CD4-positive, alpha-beta T cell treated with Interleukin-6 for 4 hours (primary cell): Measurements from ENCODE around the gene HS6ST3.

ENCODE experiments used
- DNase-seq: peaks from one replicate; pipeline ENCODE4 v3.0.0-alpha.2; 2020; ENCODE audit warnings: mixed read lengths

HS6ST3 gene

DNA sequence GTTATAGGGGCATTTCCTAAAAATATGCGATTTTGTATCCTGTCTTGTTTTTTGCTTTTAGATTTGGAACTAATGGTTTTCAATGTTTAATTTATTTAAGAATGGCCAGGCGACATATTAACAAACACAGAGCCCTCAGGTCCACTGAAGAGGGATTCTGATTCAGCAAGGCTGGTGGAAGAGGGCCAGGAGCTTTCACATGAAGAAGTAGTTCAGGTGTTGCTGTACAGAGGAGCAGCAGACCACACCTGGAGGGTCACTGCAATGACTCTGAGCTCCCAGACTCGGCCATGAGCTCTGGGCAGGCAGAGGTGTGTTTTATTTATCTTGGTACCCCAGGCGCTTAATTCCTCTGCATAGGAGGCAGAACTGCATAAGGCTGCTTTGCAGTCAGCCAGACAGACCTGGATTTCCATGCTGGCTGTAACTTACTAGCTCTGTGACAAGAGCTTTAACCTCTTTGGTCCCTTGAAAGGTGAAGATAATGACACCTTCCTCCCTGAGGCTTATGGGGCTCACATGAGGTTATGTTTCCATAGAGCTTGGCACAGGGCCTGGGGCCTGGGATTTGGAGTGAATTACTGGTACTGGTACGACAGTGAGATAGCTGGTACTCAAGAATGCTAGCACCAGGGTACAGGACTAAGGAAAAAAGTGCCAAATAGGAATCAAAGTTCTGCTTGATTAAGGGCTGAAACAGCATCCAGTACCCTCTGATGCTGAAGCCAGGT, 719.6 kb downstream of the HS6ST3 start:
- no peak for DNase-seq

DNA sequence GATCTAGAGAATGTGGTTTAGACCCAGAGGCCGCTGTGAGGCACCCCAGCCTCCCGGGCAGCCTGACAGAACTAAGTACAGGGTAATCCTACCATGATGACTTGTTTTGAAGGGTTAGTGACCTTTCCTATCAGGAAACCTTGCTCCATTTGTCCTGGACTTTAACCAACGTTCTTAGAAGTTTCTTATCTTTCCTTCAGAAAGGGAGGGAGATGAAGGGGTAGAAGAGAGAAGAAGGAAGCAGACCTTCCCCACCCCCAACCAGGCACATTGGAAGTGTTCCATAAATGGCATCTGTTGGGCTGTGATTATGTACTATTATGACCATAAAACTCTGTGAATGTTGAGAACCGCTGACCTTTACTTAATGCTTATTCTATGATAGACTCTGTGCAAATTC, 720.2 kb downstream of the HS6ST3 start:
- DNase-seq, result no peak

DNA sequence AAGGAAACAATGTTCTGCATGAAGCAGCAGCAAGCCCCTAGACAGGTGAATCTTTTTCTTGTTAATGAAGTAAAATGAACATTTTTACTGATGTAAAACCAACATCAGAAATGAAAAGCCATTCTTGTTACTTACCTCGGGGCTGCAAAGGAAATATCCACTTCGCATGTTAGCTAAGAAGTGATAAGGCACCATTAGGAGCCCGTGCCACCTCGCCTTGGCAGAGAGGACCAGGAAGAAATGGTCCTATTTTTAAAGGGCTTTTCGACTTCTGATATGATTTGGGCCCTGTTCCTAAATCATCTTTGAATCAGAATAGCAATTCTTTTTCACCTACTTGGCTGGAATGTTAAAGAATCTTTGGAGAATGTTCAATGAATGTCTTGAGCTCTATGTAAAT, 721.1 kb downstream of the HS6ST3 start:
- no peak for DNase-seq

DNA sequence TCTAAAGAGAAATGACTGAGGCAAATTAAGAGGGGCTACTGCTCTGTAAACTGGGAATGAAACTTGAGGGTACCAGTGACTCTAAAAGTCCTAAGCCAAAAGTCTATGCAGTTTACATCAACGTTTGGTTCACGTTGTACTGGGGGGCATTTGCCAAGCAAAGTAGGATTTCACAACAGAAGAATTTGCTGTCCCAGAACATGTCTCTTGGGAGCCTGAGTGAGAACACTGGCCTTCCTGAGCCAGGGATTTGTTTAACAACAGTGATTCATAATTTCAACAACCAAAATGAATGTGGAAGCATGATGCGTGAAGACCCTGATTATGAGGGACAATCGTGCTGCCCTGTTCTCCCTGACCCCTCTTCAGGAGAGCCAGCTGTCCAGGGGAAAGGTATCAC, 726.4 kb downstream of the HS6ST3 start:
- no peak for DNase-seq

DNA sequence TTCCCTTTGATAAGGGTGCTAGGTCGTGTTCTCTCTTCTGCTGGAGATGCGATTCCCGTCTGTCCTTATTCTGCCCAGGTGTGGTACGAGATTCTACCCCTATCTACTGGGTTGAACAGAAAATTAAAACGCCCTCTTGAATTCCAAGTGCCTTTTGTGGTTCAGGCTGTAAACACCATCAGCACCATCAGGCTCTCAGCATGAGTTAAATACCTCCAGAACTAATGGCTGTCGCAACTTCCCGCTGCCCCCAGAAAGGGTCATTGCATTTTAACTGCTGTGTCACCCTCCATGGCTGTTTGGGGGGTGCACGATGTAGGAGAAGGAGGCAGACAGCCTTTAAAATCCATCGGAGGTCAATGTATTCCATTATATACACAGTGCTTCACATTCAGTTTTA, 727.0 kb downstream of the HS6ST3 start:
- no peak for DNase-seq

DNA sequence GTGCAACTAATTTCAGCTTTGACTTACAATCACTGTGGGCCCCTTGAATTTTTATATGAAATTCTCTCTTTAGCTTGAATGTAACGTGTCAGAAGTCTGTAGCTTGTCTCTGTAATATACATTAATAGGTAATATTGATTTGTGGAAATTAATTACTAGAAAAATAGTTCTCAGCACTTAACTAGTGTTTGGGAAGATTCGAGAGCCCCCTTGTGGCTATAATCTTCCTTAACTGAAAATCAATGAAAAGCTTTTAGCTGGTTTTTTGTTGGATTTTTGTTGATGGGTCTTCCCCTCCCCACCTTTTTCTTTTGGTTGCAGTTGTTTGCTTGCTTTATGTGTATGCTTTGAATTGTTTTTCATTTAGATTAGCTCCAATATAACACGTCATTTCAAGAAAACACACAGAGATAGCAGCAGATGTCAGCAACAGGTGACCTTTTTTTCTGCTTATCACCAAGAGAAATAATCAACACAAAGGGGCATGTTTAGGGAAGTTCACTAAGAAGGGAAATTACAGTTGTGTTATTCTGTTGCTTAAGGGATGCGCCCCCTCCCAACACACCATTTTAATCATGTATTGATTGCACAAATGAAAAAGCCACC, 727.5 kb downstream of the HS6ST3 start:
- no peak for DNase-seq

DNA sequence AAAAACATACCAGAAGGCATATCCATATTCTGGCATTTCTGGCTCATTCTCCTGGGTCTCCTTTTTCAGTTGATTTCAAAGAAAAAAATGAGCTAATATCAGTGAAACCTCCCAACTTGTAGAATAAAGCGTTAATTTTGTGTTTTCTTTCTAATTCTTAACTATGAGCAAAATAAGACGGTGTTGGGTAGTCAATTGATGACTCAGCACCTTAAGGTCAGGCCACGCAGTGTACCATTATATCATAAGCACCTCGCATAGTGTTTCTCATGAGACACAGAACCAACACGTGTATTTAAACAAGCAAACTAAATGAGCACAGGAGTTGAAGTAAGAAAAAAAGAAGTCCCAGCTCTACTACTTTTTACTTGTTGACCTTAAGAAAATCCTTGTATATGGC, 729.5 kb downstream of the HS6ST3 start:
- DNase-seq, result no peak

DNA sequence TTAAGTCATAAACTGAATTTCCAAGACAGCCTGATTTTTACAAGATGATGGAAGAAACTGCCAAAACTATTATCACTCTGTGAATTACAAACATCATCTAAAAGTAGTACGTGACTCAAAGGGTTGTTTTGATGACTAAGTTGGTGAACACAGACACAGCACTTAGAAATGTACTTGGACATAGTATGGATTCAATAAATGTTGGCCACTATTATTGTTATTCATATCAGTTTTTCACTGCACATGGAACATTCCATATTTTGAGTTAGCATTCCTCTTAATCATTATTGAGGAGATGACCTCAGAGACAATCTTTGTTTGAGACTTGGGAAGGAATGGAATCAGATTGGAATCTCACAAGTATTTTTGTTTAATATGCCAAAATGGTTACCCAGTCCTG, 731.5 kb downstream of the HS6ST3 start:
- DNase-seq, result no peak

DNA sequence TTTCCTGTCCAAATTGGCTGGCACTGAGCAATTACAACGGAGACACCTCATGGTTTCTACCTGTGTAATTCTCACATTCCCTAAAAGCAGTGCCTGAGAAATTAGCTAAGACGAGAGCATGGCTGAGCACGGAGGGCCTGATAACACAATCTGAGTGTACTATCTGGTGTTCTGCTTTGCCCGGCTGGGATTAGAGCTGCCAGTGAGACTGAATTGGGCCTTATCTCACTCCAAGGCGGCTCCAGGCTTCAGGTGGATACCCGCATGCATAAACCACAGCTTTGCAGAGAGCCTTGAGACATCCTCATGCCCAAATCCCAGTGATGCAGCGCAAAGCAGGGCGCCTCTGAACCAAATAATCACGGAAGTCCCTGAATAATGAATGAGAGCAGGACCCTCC, 732.1 kb downstream of the HS6ST3 start:
- no peak for DNase-seq

DNA sequence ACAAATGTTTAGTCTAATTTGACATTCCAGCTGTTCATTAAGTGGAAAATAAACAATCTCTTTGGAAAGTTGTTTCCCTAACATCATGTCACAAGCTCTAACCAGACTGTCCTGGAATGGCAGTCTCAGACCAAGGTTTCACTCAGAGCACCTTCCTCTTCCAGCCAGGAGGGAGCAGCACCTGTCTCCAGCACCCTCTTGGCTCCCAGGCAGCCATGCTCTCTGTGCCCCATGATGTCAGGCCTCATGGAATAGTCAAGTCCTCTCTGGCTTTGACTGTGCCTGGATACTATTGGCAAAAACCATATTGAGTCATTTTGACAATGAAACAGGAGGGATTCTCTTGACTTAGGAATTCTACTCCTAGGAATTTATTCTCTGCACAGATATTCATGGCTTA, 733.0 kb downstream of the HS6ST3 start:
- no peak for DNase-seq

DNA sequence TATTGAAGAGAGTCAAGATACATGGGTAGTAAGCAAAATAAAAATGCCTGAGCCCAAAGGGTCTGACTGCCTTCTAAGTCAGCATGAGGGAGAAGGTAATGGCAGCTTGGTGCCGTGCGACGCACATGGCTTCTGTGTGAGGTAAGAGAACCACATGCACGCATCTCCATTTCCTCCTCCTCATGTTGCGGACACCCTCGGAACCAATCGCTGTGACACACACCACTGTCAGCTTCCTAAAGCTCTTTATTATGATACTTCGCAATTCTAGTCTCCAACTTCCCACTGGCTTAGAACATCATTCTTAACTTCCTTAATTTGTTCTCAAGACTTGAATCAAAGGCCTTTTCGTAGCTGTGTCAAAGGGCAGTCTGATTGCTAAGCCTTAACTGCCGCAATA, 734.2 kb downstream of the HS6ST3 start:
- no peak for DNase-seq

DNA sequence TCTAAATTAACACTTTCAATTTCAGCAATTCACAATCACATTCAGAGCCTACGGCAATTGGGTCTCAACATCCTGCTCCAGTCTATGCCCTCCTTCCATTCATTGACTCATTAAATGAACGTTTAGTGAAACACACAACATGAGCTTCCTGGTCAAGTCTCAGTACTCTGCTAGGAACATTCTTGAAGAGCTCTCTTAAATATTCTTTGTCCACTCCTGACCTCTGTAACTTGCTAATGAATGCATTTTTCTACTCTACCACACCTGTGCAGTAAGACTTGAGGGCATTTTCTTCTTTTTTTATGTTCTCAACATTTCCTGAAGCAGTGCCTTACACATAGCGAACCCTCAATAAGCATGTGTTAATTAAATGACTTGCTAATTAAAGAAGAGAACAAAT, 735.7 kb downstream of the HS6ST3 start:
- no peak for DNase-seq

DNA sequence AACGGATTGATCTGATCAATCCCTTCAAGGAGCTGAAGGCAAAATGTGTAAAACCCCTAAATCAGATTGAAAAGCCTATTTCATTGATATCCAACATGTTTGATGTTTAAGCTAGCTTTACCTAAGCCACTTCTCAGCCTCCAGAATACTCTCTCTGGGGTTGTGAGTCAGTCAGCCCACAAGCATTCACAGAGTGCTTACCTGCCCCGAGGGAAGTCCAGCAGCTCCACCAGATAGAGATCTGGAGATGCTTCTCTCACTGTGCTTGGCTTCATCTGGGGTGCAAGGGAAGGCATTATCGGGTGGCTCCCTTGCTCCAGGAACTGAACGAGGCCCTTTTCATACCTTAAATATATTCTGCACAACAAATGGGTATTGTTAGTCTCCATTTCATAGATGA, 744.7 kb downstream of the HS6ST3 start:
- DNase-seq, result no peak

DNA sequence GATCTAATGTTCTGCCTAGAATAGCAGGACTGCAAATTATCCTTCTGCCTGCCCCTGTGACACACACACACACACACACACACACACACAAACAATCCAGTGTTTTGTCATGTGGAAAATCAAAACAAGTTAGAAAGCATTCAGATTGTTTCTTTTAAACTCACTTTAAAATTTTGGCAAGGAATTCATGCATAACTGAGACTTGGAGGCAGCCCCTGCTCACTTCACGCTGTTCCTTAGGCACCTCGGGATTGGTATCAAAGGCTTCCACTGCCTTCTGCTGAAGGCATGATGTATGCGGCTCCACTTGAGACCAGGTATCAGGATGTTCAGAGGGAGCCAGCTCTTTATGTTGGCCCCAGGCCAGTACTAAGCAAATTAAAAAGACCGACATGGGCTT, 745.6 kb downstream of the HS6ST3 start:
- no peak for DNase-seq

DNA sequence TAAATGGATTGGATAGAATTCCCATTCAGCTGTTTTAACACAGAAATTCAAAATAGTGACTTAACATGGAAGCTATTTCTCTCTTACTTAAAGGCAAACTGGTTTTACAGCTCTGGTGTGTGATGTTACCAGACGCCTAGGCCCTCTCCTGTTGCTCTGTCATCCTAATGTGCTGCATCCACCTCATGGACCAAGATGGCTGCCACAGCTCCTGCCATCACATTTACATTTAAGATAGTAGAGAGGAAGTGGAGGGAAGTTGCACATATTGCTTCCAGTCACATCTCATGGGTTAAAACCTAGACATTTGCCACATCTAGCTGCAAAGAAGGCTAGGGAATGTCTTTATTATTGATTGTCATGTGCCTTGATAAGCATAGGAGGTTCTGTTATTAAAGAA, 746.8 kb downstream of the HS6ST3 start:
- no peak for DNase-seq

DNA sequence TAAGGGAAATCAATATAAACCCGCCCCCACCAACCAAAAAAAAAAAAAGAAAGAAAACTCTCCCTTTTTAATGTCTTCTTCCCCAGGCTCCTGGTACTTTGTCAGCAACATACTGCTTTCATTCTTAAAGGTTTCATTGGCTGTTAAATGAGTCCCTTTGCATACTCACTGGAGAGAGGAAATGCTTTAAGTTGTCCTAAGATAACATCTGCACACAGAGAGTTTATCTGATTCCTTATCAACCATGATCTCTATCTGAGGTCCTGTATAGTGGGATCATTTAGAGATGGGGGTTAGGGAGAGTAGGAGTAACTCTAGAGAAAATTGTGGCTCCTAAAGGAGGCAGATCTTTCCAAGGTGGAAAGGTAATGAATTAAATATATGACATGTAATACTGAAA, 747.9 kb downstream of the HS6ST3 start:
- no peak for DNase-seq

DNA sequence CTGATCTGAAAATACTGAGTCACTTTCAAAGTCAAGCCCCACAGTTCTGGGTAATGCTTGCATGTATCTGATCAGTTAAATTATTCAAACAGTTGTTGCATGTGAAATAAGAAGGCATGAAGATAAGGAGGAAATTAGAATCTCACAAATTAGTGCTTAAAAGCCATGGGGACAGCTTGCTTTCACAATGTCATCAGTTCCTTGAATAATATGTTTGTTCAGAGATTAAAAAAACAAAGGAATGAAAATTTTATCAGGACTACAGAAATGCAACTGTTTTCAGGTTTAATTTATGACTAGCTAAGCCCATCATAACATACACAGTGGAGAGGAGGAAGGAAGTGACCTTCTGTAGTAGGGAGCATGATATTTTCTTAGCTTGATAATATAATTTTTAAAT, 754.3 kb downstream of the HS6ST3 start:
- DNase-seq, result no peak

DNA sequence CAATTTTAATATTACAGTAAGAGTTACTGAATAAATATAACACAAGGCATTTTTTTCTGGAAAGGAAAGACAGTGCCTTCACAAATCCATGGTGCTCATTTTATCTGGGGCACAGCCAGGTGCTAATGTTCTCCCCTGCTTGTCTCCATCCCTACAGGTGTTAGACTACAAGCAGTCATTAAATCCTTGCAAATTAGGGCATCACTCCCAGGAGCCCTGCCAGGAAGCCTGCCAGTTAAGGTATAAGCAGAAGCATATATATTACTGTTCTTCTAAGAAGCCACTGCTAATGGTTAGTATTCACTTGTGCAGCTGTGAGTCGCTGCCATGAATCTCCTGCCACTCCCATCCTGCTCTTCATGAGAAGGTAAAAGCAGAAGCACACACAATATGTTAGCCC, 754.7 kb downstream of the HS6ST3 start:
- DNase-seq, result no peak

DNA sequence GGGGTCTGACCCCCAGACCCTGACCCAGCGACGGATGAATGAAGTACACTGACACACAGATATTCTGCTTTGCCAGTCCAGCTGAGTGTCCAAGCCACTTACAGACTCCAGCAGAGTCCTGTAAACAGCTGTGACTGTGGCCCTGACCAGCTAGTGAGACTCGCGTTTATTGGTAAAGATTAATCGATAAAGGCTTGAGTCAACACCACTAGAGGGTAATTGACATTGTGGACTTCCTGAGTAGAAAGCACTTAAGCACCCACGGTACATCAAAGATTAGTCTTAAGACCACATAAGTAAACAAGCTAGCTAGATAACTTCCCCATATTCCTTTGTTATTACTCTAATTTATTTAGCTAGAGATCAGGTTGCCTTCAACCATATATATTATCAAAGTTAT, 758.4 kb downstream of the HS6ST3 start:
- no peak for DNase-seq

DNA sequence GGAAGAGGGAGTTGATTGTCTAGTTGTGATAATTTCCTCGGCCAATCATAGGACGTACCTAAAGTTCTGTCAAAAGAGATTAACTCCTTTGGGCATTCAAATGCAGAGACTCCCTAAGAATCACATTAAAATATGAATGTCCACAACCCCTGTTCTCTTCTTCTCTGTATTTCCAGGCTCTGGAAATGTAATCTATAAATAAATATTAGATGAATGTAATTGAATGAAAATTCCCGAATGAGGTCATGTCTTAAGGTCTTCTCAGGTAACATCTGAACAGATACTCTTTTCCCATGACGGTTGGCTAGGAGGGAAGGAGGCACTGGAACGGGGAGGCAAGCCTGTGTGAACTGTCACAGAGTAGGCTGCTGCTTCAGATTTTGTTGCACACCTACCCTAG, 759.2 kb downstream of the HS6ST3 start:
- no peak for DNase-seq

DNA sequence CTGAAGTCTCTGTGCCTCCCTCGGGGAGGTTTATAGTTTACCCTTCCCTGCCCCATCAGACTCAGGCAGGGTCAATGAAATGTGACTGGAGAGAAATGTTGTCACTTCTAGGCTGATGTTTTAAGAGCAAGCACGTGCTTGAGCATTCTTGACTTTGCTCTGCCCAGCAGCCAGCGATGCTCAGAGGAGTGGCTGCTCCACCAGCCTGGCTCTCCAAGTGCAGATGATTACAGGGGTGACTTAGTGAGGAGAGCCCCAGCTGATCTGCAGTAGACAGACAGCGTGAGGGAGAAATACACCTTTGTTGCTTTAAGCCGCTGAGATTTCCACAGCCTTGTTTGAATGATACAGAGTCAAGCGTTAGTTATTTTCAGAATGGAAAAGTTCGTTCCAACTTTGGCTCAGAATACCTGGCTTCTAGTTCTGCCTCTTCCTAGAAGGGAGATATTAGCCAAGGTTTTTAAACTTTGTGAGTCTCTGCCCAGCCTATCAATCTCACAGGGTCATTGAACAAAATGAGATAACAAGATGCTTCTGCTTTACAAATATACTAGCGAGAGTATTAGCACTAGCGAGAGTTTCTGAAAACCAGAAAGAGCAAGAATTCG, 760.7 kb downstream of the HS6ST3 start:
- no peak for DNase-seq

DNA sequence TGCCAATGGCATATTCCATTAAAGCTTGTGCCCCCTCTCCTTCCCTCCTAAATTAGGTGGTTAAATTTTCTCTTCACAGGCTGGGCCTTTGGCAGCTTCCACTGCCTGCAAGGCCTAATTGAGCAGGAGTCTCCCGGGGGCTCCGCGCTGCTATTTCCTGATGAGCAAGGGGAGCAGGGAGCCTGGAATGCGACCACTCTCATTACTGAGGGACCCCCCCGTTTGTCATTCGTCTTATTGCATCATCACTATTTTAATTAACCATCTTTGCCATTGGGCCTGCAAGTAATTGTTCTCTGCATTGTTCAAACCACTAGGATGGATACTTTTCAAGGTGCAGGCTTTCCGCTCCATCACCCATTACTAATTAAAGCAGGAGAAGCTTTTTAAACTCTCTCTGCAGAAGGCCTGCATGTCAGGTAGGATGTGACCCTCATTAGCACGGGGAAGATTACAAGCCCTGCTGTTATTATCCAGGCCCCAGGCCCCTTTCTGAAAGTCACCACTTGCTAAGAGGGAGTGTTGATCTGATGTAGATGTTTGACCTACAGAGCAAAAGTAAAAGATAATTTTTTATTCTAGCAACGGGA, 762.0 kb downstream of the HS6ST3 start:
- no peak for DNase-seq

DNA sequence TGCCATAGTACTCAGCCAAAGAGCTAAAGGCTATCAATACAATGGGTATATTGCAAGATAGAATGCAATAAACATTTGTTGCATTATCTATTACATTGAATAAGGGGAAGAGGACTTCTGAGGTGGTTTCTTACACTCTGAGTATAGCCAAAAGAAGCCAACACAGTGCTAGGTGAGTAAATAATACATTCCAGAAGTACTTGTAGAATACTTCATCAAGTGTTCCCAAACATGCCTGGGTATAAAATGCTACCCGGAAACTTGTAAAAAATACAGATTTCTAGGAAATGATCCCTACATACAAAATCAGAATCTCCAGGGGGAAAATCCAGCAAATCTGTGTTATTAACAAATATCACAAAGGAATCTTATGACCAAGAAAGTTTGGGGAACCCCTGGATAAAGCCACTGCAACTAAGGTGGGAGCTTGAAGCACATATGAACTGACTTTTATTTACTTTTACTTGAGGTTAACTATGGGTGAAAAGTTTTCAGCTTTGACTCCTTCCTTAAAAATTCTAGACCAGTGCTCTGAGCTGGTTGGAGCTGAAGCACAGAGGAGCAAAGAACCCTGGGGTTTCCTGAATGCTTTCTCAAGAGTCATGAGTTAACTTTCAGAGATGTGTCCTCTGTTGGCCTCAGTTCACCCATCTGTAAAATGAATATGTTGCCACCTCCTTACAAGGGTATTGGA, 768.4 kb downstream of the HS6ST3 start:
- DNase-seq, result no peak

DNA sequence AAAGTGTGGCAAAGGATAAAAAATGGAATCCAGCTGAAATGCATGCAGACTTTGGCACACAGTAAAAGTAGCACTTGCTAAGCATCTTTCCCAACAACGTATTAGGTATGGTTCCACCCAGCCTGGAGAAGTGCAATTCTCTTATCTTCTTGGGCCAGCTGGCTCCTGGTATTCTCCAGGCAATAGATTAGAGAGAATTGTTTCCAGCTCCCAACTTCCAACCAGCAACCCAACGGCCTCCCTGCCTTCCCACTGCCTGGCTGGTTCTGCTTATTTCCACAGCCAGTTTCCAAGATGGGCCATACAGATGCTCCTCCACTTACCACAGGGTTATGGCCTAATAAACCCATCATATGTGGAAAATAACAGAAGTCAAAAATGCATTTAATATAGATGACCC, 771.0 kb downstream of the HS6ST3 start:
- no peak for DNase-seq
